LNCAP (cell line): ENCODE results near the gene PTGR3.

ENCODE experiments used
- CTCF ChIP-seq: fragments of 450-650 bp; IDR thresholded peaks from 2 replicates; pipeline ENCODE4 v1.5.1; 2017; ENCODE audit warnings: mild to moderate bottlenecking

PTGR3 gene

GRCh38 chr18:75167759-75168618 lies 41.0 kb downstream of the PTGR3 start:
- TF ChIP-seq CTCF, result no peak

- no peak for TF ChIP-seq CTCF
Measured at GRCh38 chr18:75167137-75167536, 41.8 kb downstream of the PTGR3 start.

- no peak for TF ChIP-seq CTCF
Measured at GRCh38 chr18:75165926-75166325, 43.0 kb downstream of the PTGR3 start.

DNA sequence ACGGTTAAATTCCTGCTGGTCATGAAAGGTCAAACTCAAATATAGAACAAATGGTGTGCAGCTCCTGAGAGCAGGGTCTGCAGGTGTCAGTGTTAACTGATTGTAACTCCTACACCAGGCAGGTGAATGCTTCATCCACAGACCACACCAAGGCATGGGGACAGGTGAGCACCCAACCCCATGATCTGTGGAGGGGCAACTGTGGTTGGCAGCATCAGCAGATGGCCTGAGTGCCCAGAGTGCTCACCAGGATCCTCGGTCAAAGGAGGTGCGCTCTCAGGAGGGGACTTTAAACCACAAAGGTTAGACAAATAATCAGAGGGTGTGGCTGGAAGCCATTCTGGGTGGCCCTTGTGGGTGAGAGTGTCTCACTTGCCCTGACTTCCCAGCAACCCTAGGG lies 44.5 kb downstream of the PTGR3 start:
- no peak for TF ChIP-seq CTCF

DNA sequence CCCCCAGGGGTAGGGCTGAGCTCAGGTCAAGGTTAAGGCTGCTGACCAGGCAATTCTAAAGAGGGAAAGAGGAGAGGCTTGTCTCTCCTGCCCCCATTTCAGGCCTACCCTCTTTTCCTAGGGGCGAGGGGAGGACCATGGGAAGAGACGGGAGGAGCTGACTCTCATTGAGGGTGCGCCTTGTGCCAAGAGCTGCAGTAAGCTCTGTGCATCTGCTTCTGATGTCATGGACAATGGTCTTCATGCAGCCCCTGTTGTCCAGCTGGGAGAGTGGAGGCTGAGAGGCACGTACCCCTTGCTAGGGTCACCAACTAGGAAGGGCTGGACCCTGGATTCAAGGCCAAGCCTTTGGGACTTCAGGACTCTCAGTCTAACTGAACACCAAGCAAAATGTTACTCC lies 45.2 kb downstream of the PTGR3 start:
- no peak for TF ChIP-seq CTCF

DNA sequence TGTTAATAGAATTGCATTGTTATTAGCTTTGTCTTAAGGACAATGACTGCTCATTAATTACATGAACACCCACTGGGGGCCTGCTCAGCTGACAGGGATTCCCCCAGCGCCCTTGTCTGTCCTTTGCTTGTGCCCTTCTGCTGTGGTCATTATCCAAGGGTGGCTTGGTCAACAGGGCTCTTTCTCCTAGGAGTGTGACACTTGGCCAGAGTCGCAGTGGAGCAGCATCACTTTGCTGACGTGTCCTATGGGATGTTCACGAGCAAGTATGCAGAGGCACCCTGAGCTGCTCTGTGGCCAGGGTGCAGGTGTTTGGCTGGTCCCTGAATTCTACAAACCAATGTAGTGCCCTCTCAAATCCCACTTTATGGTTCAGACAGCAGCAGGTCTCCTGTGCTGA lies 46.0 kb downstream of the PTGR3 start:
- no peak for TF ChIP-seq CTCF

GRCh38 chr18:75162467-75162866 lies 46.5 kb downstream of the PTGR3 start:
- no peak for TF ChIP-seq CTCF
